ENCODE measurements around the gene KRTAP4-2. TPM values are rescaled to one million over a fixed set of nuclear protein-coding genes. Genes with fewer than 3 reads are reported as not detected.

Gene KRTAP4-2
- total and polyA plus RNA-seq, 9 of the 15 experiments (the other 6 are each of a cell fraction or from before 2014, with no cell fraction given): not detected

DNA sequence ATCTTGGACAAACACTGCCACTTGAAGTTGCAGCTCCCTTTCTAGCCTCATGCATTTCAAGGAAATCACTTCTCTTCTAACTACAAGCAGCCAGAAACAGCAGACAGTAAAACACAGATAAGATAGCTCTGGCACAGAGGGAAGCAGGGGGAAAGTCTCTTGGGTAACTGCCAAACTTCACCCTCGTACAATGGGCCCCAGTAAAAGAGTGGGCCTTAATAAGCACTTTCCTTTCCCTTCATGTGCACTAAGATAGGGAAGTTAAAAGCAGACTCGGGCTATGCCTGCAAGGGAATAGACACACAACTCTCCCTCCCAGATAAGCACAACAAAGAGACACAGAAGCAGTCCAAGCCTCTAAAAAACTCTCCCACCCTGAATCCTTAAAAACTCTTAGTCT, 24.2 kb downstream of the KRTAP4-2 start:
- ATAC-seq (no peak), DNase-seq (ENCODE audit: extremely low read depth in 1 of 4, low spot score in 3 of 4) (peak in 1 of 4 experiments; percentile 11), FAIRE-seq (peak; percentile 11)
- Histone ChIP-seq H3K4me3 (no peak overlapping the region), H3K9me1 (ENCODE audit: control insufficient read depth, insufficient read depth, low read length) (no peaks in the 10 kb centered on the region), H3K27ac (ENCODE audit: extremely low read depth, low read depth, low read length) (no peak overlapping the region), H4K20me1 (replicated peaks; ENCODE audit: control insufficient read depth, insufficient read depth, low read length) (no peaks in the 10 kb centered on the region), H3K9ac (ENCODE audit: insufficient read depth in 1 of 2, low read depth in 2 of 2, low read length in 2 of 2) (no peak overlapping the region), H3K9me3 (replicated peaks; ENCODE audit: control insufficient read depth, insufficient read depth, low read depth, low read length) (no peaks in the 10 kb centered on the region), H3K4me2 (ENCODE audit: insufficient read depth, low read length) (no peak overlapping the region), H3K79me2 (ENCODE audit: control insufficient read depth, insufficient read depth, low read length) (no peaks in the 10 kb centered on the region), H2AFZ (ENCODE audit: low read depth, low read length) (no peak overlapping the region), H3K4me1 (replicated peaks in 1 of 2; ENCODE audit: control insufficient read depth in 2 of 2, insufficient read depth in 2 of 2, low read length in 2 of 2) (no peaks in the 10 kb centered on the region), H3K36me3 (ENCODE audit: control insufficient read depth, insufficient read depth, low read length) (no peaks in the 10 kb centered on the region), H3K27me3 (ENCODE audit: control insufficient read depth in 2 of 2, insufficient read depth in 2 of 2, low read length in 2 of 2) (no peaks in the 10 kb centered on the region; a peak in 1 of 5 replicates)
- ChIA-PET POLR2A (no interaction called here), CTCF (ENCODE audit: low intra/inter-chr PET ratio) (no interaction called here)
- no peak for TF ChIP-seq ZNF79 (CRISPR knock-in tag; IDR thresholded peaks at IDR 0.05; ENCODE audit: low read depth)
- TF ChIP-seq ZNF583 (CRISPR knock-in tag; IDR thresholded peaks at IDR 0.05): no peak
- TF ChIP-seq SMAD3 (CRISPR knock-in tag; conservative IDR thresholded peaks at IDR 0.05): no peak
- TF ChIP-seq MYC (IDR thresholded peaks at IDR 0.05; ENCODE audit: low read depth, low read length): no peak
- no peak for TF ChIP-seq MYC (CRISPR knock-in tag; IDR thresholded peaks at IDR 0.05; ENCODE audit: borderline replicate concordance, low read depth)
- TF ChIP-seq TARDBP (IDR thresholded peaks at IDR 0.05): no peak
- TF ChIP-seq KHSRP (IDR thresholded peaks at IDR 0.05): no peak
- no peak for TF ChIP-seq HNRNPK (IDR thresholded peaks at IDR 0.05; ENCODE audit: low read depth, low read length, poor library complexity, severe bottlenecking)
- no peak for TF ChIP-seq CREM (IDR thresholded peaks at IDR 0.05; ENCODE audit: low read depth)
- no peak for TF ChIP-seq KDM4B (IDR thresholded peaks at IDR 0.05; ENCODE audit: borderline replicate concordance in 2 of 2, low read depth in 1 of 2)
- in situ Hi-C loops (cut with MboI): no loop called here
- 0% methylated on average over 2 of the region's 2 CpGs for WGBS (ENCODE audit: insufficient coverage, low coverage, missing lambda C conversion rate)
- intact Hi-C loops (cut with micrococcal nuclease): no loop called here
- no TSS peak for BruUV-seq (replicated peaks)
